K562 (cell line): ENCODE measurements around the gene TRAF3. TPM values are rescaled to one million over a fixed set of nuclear protein-coding genes. Genes with fewer than 3 reads are reported as not detected.

Experiments
- ATAC-seq: fragments of 200-7000 bp; cut with Tn5 transposase; 3 replicates; pipeline ENCODE4 v1.9.1; 2020; ENCODE audit warnings: moderate library complexity
- BruUV-seq: library from RNA; stranded (reverse); fragments of 400-500 nt; replicated peaks from 2 replicates; lab custom pipeline; 2021; lab: Mats Ljungman, UMichigan
- CTCF ChIA-PET: fragments of 300-600 bp; formaldehyde crosslinking; extraction: SDS; loops from one replicate; lab custom pipeline; 2021; ENCODE audit warnings: low intra/inter-chr PET ratio; lab: Yijun Ruan, JAX
- POLR2A ChIA-PET: fragments of 300-600, 350-650 bp; sonication (Branson Sonifier 250); formaldehyde crosslinking; extraction: SDS; loops from one replicate; lab custom pipeline; 2021; ENCODE audit warnings: antibody characterized with exemption, inconsistent platforms; lab: Yijun Ruan, JAX
- DNase-seq, 4 experiments: peaks; one replicate each; pipeline versions ENCODE4 v3.0.0 to v3.0.0-alpha.2; 2011 to 2018; ENCODE audit warnings: low spot score in 3 of 4, mixed read lengths in 3 of 4; ENCODE audit errors: extremely low read depth in 1 of 4
- FAIRE-seq: peaks from 2 replicates; lab custom pipeline; 2011; peaks lifted over from hg19 to GRCh38; lab: Jason Lieb, UNC
- H2AFZ ChIP-seq: 2 replicates; pipeline ENCODE4 v1.6.0; 2011; ENCODE audit warnings: low read depth, low read length, control low read depth, inconsistent platforms
- H3K27ac ChIP-seq: fragments of 200-600 bp; 3 replicates; pipeline ENCODE4 v1.8.0; 2011; ENCODE audit warnings: low read depth, mild to moderate bottlenecking, control low read depth, inconsistent platforms, low read length, moderate library complexity, mixed read lengths; ENCODE audit errors: extremely low read depth
- H3K27me3 ChIP-seq, 2 experiments: fragments of 300-600 bp in 1 of 2; 2 replicates in 1 of 2; 3 replicates in 1 of 2; pipeline versions ENCODE4 v1.6.0 to v1.8.0; 2011; ENCODE audit warnings: inconsistent platforms in 2 of 2, low read length in 2 of 2, mild to moderate bottlenecking in 1 of 2, mixed read lengths in 1 of 2, moderate library complexity in 1 of 2; ENCODE audit not compliant: control insufficient read depth in 2 of 2, insufficient read depth in 2 of 2
- H3K36me3 ChIP-seq: fragments of 300-600 bp; 3 replicates; pipeline ENCODE4 v1.8.0; 2011; ENCODE audit warnings: mild to moderate bottlenecking, low read length, inconsistent platforms; ENCODE audit not compliant: control insufficient read depth, insufficient read depth
- H3K4me1 ChIP-seq, 2 experiments: fragments of 200-600 bp in 1 of 2; replicated peaks in 1 of 2; 2 replicates in 1 of 2; 3 replicates in 1 of 2; pipeline versions ENCODE4 v1.5.1 to v1.8.0; 2011; ENCODE audit warnings: inconsistent platforms in 2 of 2, low read length in 2 of 2, mild to moderate bottlenecking in 1 of 2, mixed read lengths in 1 of 2, moderate library complexity in 1 of 2; ENCODE audit not compliant: control insufficient read depth in 2 of 2, insufficient read depth in 2 of 2
- H3K4me2 ChIP-seq: 2 replicates; pipeline ENCODE4 v1.6.1; 2011; ENCODE audit warnings: low read length, control low read depth, inconsistent platforms, mixed read lengths; ENCODE audit not compliant: insufficient read depth
- H3K4me3 ChIP-seq: fragments of 200-600 bp; sonication (generic), shearing (Covaris generic); 2 replicates; pipeline ENCODE4 v1.5.1; 2016; ENCODE audit warnings: control low read depth, inconsistent platforms
- H3K79me2 ChIP-seq: fragments of 200-600 bp; 3 replicates; pipeline ENCODE4 v1.8.0; 2011; ENCODE audit warnings: low read length, inconsistent platforms; ENCODE audit not compliant: control insufficient read depth, insufficient read depth
- H3K9ac ChIP-seq, 2 experiments: 2 replicates each; pipeline versions ENCODE4 v1.6.0 to v1.6.1; 2011; ENCODE audit warnings: low read depth in 2 of 2, low read length in 2 of 2, control low read depth in 1 of 2, inconsistent platforms in 1 of 2, mild to moderate bottlenecking in 1 of 2, mixed read lengths in 1 of 2; ENCODE audit not compliant: insufficient read depth in 1 of 2
- H3K9me1 ChIP-seq: one replicate; pipeline ENCODE4 v1.6.0; 2011; ENCODE audit warnings: inconsistent platforms, mild to moderate bottlenecking, low read length, moderate library complexity; ENCODE audit not compliant: control insufficient read depth, insufficient read depth
- H3K9me3 ChIP-seq: replicated peaks from 2 replicates; pipeline ENCODE4 v1.5.1; 2011; ENCODE audit warnings: low read depth, low read length, inconsistent platforms; ENCODE audit not compliant: control insufficient read depth, insufficient read depth
- H4K20me1 ChIP-seq: replicated peaks from 2 replicates; pipeline ENCODE4 v1.6.1; 2011; ENCODE audit warnings: low read length, inconsistent platforms, mixed read lengths; ENCODE audit not compliant: control insufficient read depth, insufficient read depth
- BRF1 ChIP-seq: IDR thresholded peaks from 3 replicates; pipeline ENCODE4 v1.6.1; 2011; ENCODE audit warnings: borderline replicate concordance, mild to moderate bottlenecking; ENCODE audit not compliant: insufficient read length; ENCODE audit errors: extremely low read depth
- CHD2 ChIP-seq: IDR thresholded peaks from 2 replicates; pipeline ENCODE4 v1.6.1; 2011; ENCODE audit warnings: low read depth, low read length
- ETV1 ChIP-seq: fragments of 450-650 bp; conservative IDR thresholded peaks from 2 replicates; pipeline ENCODE4 v1.6.1; 2016; ENCODE audit warnings: missing genetic modification characterization, control low read depth, low read depth, missing compliant biosample characterization
- HEY1 ChIP-seq: fragments of 250-450 bp; sonication (Bioruptor Pico); IDR thresholded peaks from 2 replicates; pipeline ENCODE4 v1.5.0; 2020; ENCODE audit warnings: mild to moderate bottlenecking, moderate library complexity, borderline replicate concordance
- HNRNPUL1 ChIP-seq: fragments of 200-400 bp; formaldehyde crosslinking; IDR thresholded peaks from 2 replicates; pipeline ENCODE4 v1.6.1; 2017; ENCODE audit warnings: low read length
- NELFE ChIP-seq: IDR thresholded peaks from 2 replicates; pipeline ENCODE4 v1.6.1; 2011; ENCODE audit warnings: mild to moderate bottlenecking; ENCODE audit not compliant: insufficient read depth, insufficient read length
- NR3C1 ChIP-seq: sonication (generic); formaldehyde crosslinking; IDR thresholded peaks from 2 replicates; pipeline ENCODE4 v1.8.1; 2022; ENCODE audit warnings: missing genetic modification reagents
- PML ChIP-seq: IDR thresholded peaks from 2 replicates; pipeline ENCODE4 v1.6.1; 2012; ENCODE audit warnings: low read length, inconsistent platforms
- PTBP1 ChIP-seq: fragments of 200-400 bp; formaldehyde crosslinking; IDR thresholded peaks from 2 replicates; pipeline ENCODE4 v1.6.1; 2017; ENCODE audit warnings: low read depth, low read length
- U2AF2 ChIP-seq: fragments of 200-400 bp; formaldehyde crosslinking; optimal IDR thresholded peaks from 2 replicates; pipeline ENCODE3; 2017; ENCODE audit warnings: low read depth, mild to moderate bottlenecking, low read length
- ZC3H11A ChIP-seq: IDR thresholded peaks from 2 replicates; pipeline ENCODE4 v1.6.1; 2012; ENCODE audit warnings: low read depth, low read length, improper control_type of control experiment
- ZNF133 ChIP-seq: fragments of 250-450 bp; sonication (Bioruptor Pico); IDR thresholded peaks from 2 replicates; pipeline ENCODE4 v1.4.0; 2020; ENCODE audit warnings: mild to moderate bottlenecking
- ZNF586 ChIP-seq: fragments of 450-650 bp; formaldehyde crosslinking; conservative IDR thresholded peaks from 2 replicates; pipeline ENCODE4 v1.4.0; 2020; ENCODE audit warnings: mild to moderate bottlenecking, moderate library complexity
- ZNF75A ChIP-seq: fragments of 450-650 bp; formaldehyde crosslinking; IDR thresholded peaks from 2 replicates; pipeline ENCODE4 v1.4.0; 2020; ENCODE audit warnings: mild to moderate bottlenecking
- ZNF780A ChIP-seq: fragments of 250-450 bp; sonication (Bioruptor Pico); IDR thresholded peaks from 2 replicates; pipeline ENCODE4 v1.5.0; 2021; ENCODE audit warnings: mild to moderate bottlenecking
- WGBS: fragments of 100-300 bp; shearing (Covaris generic); methylation state at CpG from one replicate; pipeline ENCODE4 v1.1.6; 2016; ENCODE audit warnings: low coverage, mixed read lengths; ENCODE audit not compliant: insufficient coverage; ENCODE audit errors: missing lambda C conversion rate; 5-methylcytosine and 5-hydroxymethylcytosine counted together
- in situ Hi-C: fragments of 300-500 bp; cut with MboI; formaldehyde crosslinking; loops from 4 replicates; pipeline ENCODE4 v1.15.0; 2018; ENCODE audit warnings: inconsistent platforms, mixed read lengths
- intact Hi-C: fragments of 100-400 bp; cut with micrococcal nuclease; formaldehyde crosslinking; loops from 2 replicates; pipeline ENCODE4 v1.14.2; 2022
- polyA plus RNA-seq, 8 experiments: library from polyadenylated mRNA; depleted of rRNA in 4 of 8; stranded (reverse) in 5 of 8; unstranded in 3 of 8; fragments of >200 nt; fragmentation: Nextera tagmentation in 2 of 8; fragmentation: Illumina TruSeq in 1 of 8; extraction: Ambion mirVana in 2 of 8; extraction: Trizol in 1 of 8; gene quantifications; 2 replicates each; pipeline versions ENCODE4 v1.2.1 to v1.2.3, GENCODE V29; 2011 to 2014; ENCODE audit warnings: inconsistent platforms in 1 of 8, missing spikeins in 1 of 8
- total RNA-seq, 7 experiments: library from RNA; depleted of rRNA in 6 of 7; stranded (reverse); fragments of >200 nt in 6 of 7; fragmentation: Illumina TruSeq in 2 of 7; extraction: Trizol in 2 of 7; gene quantifications; 2 replicates each; pipeline versions ENCODE4 v1.2.1 to v1.2.3, GENCODE V29; 2011 to 2021; ENCODE audit warnings: low replicate concordance in 1 of 7
- TF ChIP-seq, protein P1 (sequence below): fragments of 450-650 bp; formaldehyde crosslinking; IDR thresholded peaks from 2 replicates; pipeline ENCODE4 v1.4.0; 2020; ENCODE audit warnings: mild to moderate bottlenecking, moderate library complexity
- TF ChIP-seq, protein P2 (sequence below): sonication (generic); formaldehyde crosslinking; IDR thresholded peaks from 2 replicates; pipeline ENCODE4 v1.8.0; 2022; ENCODE audit warnings: mild to moderate bottlenecking, missing genetic modification reagents
- TF ChIP-seq, protein P3 (sequence below): fragments of 450-650 bp; formaldehyde crosslinking; IDR thresholded peaks from 2 replicates; pipeline ENCODE4 v1.4.0; 2020; ENCODE audit warnings: mild to moderate bottlenecking, moderate library complexity
- TF ChIP-seq, protein P4 (sequence below): sonication (generic); formaldehyde crosslinking; IDR thresholded peaks from 2 replicates; pipeline ENCODE4 v1.8.0; 2022; ENCODE audit warnings: missing genetic modification reagents, mild to moderate bottlenecking, borderline replicate concordance

Gene TRAF3
- total and polyA plus RNA-seq, 9 of the 15 experiments (the other 6 are each of a cell fraction or from before 2014, with no cell fraction given) = 0.52 to 21.3 (median 9.9) TPM

DNA sequence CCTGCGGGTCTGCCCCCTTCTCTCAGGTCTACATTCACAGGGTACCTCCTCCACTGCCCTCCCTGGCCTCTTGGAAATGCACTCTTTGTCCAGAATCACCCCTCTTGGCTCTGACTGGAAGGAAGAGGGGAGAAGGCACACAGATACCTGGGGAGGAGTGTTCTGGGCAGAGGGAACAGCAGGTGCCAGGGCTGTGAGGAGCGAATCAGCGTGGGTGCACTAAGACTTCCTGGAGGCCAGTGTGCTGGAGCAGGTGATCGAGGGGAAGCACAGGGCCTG, 8.3 kb upstream of the TRAF3 start:
- no peaks in the 10 kb centered on the region for H3K27me3 ChIP-seq
- TF ChIP-seq, protein P1, sequence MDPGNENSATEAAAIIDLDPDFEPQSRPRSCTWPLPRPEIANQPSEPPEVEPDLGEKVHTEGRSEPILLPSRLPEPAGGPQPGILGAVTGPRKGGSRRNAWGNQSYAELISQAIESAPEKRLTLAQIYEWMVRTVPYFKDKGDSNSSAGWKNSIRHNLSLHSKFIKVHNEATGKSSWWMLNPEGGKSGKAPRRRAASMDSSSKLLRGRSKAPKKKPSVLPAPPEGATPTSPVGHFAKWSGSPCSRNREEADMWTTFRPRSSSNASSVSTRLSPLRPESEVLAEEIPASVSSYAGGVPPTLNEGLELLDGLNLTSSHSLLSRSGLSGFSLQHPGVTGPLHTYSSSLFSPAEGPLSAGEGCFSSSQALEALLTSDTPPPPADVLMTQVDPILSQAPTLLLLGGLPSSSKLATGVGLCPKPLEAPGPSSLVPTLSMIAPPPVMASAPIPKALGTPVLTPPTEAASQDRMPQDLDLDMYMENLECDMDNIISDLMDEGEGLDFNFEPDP (CRISPR knock-in tag) = no peak
- TF ChIP-seq NR3C1 (CRISPR knock-in tag) = no peak
- no peak for TF ChIP-seq NELFE
- no peak for TF ChIP-seq PML
- no peak for TF ChIP-seq CHD2
- no peak for TF ChIP-seq ZNF133 (CRISPR knock-in tag)
- TF ChIP-seq, protein P2, sequence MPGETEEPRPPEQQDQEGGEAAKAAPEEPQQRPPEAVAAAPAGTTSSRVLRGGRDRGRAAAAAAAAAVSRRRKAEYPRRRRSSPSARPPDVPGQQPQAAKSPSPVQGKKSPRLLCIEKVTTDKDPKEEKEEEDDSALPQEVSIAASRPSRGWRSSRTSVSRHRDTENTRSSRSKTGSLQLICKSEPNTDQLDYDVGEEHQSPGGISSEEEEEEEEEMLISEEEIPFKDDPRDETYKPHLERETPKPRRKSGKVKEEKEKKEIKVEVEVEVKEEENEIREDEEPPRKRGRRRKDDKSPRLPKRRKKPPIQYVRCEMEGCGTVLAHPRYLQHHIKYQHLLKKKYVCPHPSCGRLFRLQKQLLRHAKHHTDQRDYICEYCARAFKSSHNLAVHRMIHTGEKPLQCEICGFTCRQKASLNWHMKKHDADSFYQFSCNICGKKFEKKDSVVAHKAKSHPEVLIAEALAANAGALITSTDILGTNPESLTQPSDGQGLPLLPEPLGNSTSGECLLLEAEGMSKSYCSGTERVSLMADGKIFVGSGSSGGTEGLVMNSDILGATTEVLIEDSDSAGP (CRISPR knock-in tag) = no peak
- TF ChIP-seq ZNF586 (CRISPR knock-in tag) = no peak
- TF ChIP-seq ZNF780A (CRISPR knock-in tag) = no peak
- no peak for TF ChIP-seq U2AF2
- TF ChIP-seq, protein P3, sequence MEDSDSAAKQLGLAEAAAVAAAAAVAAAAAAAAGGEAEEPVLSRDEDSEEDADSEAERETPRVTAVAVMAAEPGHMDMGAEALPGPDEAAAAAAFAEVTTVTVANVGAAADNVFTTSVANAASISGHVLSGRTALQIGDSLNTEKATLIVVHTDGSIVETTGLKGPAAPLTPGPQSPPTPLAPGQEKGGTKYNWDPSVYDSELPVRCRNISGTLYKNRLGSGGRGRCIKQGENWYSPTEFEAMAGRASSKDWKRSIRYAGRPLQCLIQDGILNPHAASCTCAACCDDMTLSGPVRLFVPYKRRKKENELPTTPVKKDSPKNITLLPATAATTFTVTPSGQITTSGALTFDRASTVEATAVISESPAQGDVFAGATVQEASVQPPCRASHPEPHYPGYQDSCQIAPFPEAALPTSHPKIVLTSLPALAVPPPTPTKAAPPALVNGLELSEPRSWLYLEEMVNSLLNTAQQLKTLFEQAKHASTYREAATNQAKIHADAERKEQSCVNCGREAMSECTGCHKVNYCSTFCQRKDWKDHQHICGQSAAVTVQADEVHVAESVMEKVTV (CRISPR knock-in tag) = no peak
- TF ChIP-seq HNRNPUL1 = no peak
- no peak for TF ChIP-seq BRF1
- TF ChIP-seq ZC3H11A = no peak
- TF ChIP-seq HEY1 (CRISPR knock-in tag) = no peak
- no peak for TF ChIP-seq ETV1 (tag)
- no peak for TF ChIP-seq PTBP1
- TF ChIP-seq, protein P4, sequence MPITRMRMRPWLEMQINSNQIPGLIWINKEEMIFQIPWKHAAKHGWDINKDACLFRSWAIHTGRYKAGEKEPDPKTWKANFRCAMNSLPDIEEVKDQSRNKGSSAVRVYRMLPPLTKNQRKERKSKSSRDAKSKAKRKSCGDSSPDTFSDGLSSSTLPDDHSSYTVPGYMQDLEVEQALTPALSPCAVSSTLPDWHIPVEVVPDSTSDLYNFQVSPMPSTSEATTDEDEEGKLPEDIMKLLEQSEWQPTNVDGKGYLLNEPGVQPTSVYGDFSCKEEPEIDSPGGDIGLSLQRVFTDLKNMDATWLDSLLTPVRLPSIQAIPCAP (CRISPR knock-in tag) = no peak
- no peak for TF ChIP-seq ZNF75A (CRISPR knock-in tag)
- no peak for ATAC-seq
- no peak overlapping the region for H3K27ac ChIP-seq
- H3K9me3 ChIP-seq = no peaks in the 10 kb centered on the region
- 69% methylated on average over 2 of the region's 4 CpGs for WGBS
- POLR2A ChIA-PET = interaction anchor here (0.7 kb wide), 1 partner anchor 27 kb away, joined by 3 read pairs; no protein-coding TSS in a partner anchor
- 0 out of 4 replicates have a peak overlapping the region, but pooled peaks of 1 of the 2 experiments have one; percentile 52 for H3K9ac ChIP-seq
- no peak for DNase-seq
- no peaks in the 10 kb centered on the region for H4K20me1 ChIP-seq
- H3K79me2 ChIP-seq = no peaks in the 10 kb centered on the region
- intact Hi-C loops = no loop called here
- no peak overlapping the region for H3K4me3 ChIP-seq
- no TSS peak for BruUV-seq
- H3K36me3 ChIP-seq = no peaks in the 10 kb centered on the region
- no peak overlapping the region for H3K4me2 ChIP-seq
- H2AFZ ChIP-seq = no peak overlapping the region
- no peak for FAIRE-seq
- peaks cover 9 to 25% of the 10 kb centered on the region in 2 experiments; a peak in 4 of 5 replicates for H3K4me1 ChIP-seq
- in situ Hi-C loops = no loop called here
- CTCF ChIA-PET = no interaction called here
- no peaks in the 10 kb centered on the region for H3K9me1 ChIP-seq
